Neural cell (in vitro differentiated cells): ENCODE results near the gene SLC15A4.

Experiments used
- CTCF ChIP-seq: fragments of 450-650 bp; IDR thresholded peaks from 2 replicates; pipeline ENCODE4 v1.5.1; 2014; ENCODE audit warnings: antibody characterized with exemption, mild to moderate bottlenecking, moderate library complexity; ENCODE audit not compliant: poor library complexity, severe bottlenecking
- EP300 ChIP-seq: fragments of 450-650 bp; conservative IDR thresholded peaks from 2 replicates; pipeline ENCODE4 v1.6.1; 2014; ENCODE audit warnings: antibody characterized with exemption, mild to moderate bottlenecking, moderate library complexity; ENCODE audit not compliant: poor library complexity, severe bottlenecking
- EZH2 ChIP-seq: fragments of 200-600, 300-800 bp; shearing (Covaris generic), sonication (generic); IDR thresholded peaks from 2 replicates; pipeline ENCODE4 v1.6.1; 2014; ENCODE audit warnings: antibody characterized with exemption, low read length, borderline replicate concordance, mild to moderate bottlenecking; ENCODE audit not compliant: insufficient read depth, poor library complexity, severe bottlenecking
- POLR2AphosphoS5 ChIP-seq: IDR thresholded peaks from 2 replicates; pipeline ENCODE4 v1.6.1; 2012
- RAD21 ChIP-seq: fragments of 450-650 bp; conservative IDR thresholded peaks from 2 replicates; pipeline ENCODE4 v1.6.1; 2014; ENCODE audit warnings: antibody characterized with exemption, mild to moderate bottlenecking, moderate library complexity
- TAF1 ChIP-seq: IDR thresholded peaks from 2 replicates; pipeline ENCODE4 v1.6.1; 2012; ENCODE audit warnings: low read depth

- TF ChIP-seq CTCF (no peak), EZH2 (no peak), RAD21 (no peak), POLR2AphosphoS5 (no peak), EP300 (no peak), TAF1 (no peak)
Observed at GRCh38 chr12:128863957-128864356, 40.2 kb upstream of the SLC15A4 start.
